HepG2 (cell line): Measurements from ENCODE around the gene MARS1. TPM values are rescaled to one million over a fixed set of nuclear protein-coding genes. Genes with fewer than 3 reads are reported as not detected.

Source experiments
- ESRRA ChIP-seq: sonication (generic); formaldehyde crosslinking; IDR thresholded peaks from 2 replicates; pipeline ENCODE4 v1.5.1; 2020; ENCODE audit warnings: mild to moderate bottlenecking, low read depth, missing genetic modification reagents
- HNRNPK ChIP-seq: fragments of 200-400 bp; formaldehyde crosslinking; IDR thresholded peaks from 2 replicates; pipeline ENCODE4 v1.6.1; 2018; ENCODE audit warnings: low read length, low read depth, moderate library complexity, mild to moderate bottlenecking; ENCODE audit not compliant: poor library complexity, severe bottlenecking
- KDM2A ChIP-seq: sonication (generic); formaldehyde crosslinking; IDR thresholded peaks from 2 replicates; pipeline ENCODE4 v1.4.0; 2020; ENCODE audit warnings: low read depth, missing genetic modification reagents, borderline replicate concordance
- KDM5B ChIP-seq: sonication (generic); formaldehyde crosslinking; IDR thresholded peaks from 2 replicates; pipeline ENCODE4 v1.4.0; 2020; ENCODE audit warnings: missing genetic modification reagents, mild to moderate bottlenecking, borderline replicate concordance
- PHB2 ChIP-seq: fragments of 450-650 bp; IDR thresholded peaks from 2 replicates; pipeline ENCODE4 v1.6.1; 2018; ENCODE audit not compliant: partially characterized antibody
- RBM39 ChIP-seq: fragments of 200-400 bp; formaldehyde crosslinking; IDR thresholded peaks from one replicate; pipeline ENCODE4 v1.6.1; 2018; ENCODE audit warnings: antibody characterized with exemption, mild to moderate bottlenecking, low read depth, low read length; ENCODE audit not compliant: poor library complexity, severe bottlenecking
- RFX1 ChIP-seq: fragments of 450-650 bp; IDR thresholded peaks from 2 replicates; pipeline ENCODE4 v1.6.1; 2017
- SOX13 ChIP-seq, 3 experiments: fragments of 450-650 bp in 1 of 3; sonication (generic) in 1 of 3; formaldehyde crosslinking in 1 of 3; IDR thresholded peaks in 2 of 3; conservative IDR thresholded peaks in 1 of 3; 2 replicates each; pipeline versions ENCODE4 v1.5.0 to v1.6.1; 2016 to 2020; ENCODE audit warnings: antibody characterized with exemption in 1 of 3, mild to moderate bottlenecking in 1 of 3, missing compliant biosample characterization in 1 of 3, missing genetic modification reagents in 1 of 3, moderate library complexity in 1 of 3
- SP4 ChIP-seq: sonication (generic); formaldehyde crosslinking; IDR thresholded peaks from 2 replicates; pipeline ENCODE4 v1.8.1; 2023; ENCODE audit warnings: mild to moderate bottlenecking, missing genetic modification reagents
- ZBTB7A ChIP-seq: sonication (generic); formaldehyde crosslinking; IDR thresholded peaks from 2 replicates; pipeline ENCODE4 v1.8.0; 2022; ENCODE audit warnings: mild to moderate bottlenecking, missing genetic modification reagents
- ZNF326 ChIP-seq: sonication (generic); formaldehyde crosslinking; IDR thresholded peaks from 2 replicates; pipeline ENCODE4 v1.4.0; 2020; ENCODE audit warnings: missing genetic modification reagents, borderline replicate concordance
- ZNF33A ChIP-seq: sonication (generic); formaldehyde crosslinking; IDR thresholded peaks from 2 replicates; pipeline ENCODE4 v1.5.1; 2020; ENCODE audit warnings: missing genetic modification reagents, mild to moderate bottlenecking, moderate library complexity, borderline replicate concordance
- ZNF746 ChIP-seq: sonication (generic); formaldehyde crosslinking; IDR thresholded peaks from 2 replicates; pipeline ENCODE4 v1.8.0; 2022; ENCODE audit warnings: mild to moderate bottlenecking, missing genetic modification reagents
- polyA plus RNA-seq, 8 experiments: library from polyadenylated mRNA; depleted of rRNA in 3 of 8; stranded (reverse) in 7 of 8; unstranded in 1 of 8; fragments of >200 nt; fragmentation: Illumina TruSeq in 4 of 8; extraction: Trizol in 4 of 8; gene quantifications; 2 replicates each; pipeline versions ENCODE4 v1.2.1 to v1.2.3, GENCODE V29; 2011 to 2016; ENCODE audit warnings: low read depth in 4 of 8, missing spikeins in 1 of 8, mixed read lengths in 1 of 8; ENCODE audit not compliant: insufficient read depth in 1 of 8
- total RNA-seq, 5 experiments: library from RNA; depleted of rRNA; stranded (reverse); fragments of >200 nt; fragmentation: Illumina TruSeq; extraction: Trizol; gene quantifications; 2 replicates each; pipeline ENCODE4 v1.2.3, GENCODE V29; 2016; ENCODE audit warnings: low read depth in 1 of 5
- TF ChIP-seq, protein P1 (sequence below): sonication (generic); formaldehyde crosslinking; IDR thresholded peaks from 2 replicates; pipeline ENCODE4 v1.4.0; 2020; ENCODE audit warnings: mild to moderate bottlenecking, missing genetic modification reagents, borderline replicate concordance
- TF ChIP-seq, protein P2 (sequence below): fragments of 450-650 bp; IDR thresholded peaks from 2 replicates; pipeline ENCODE4 v1.6.1; 2017
- TF ChIP-seq, protein P3 (sequence below): sonication (generic); formaldehyde crosslinking; IDR thresholded peaks from 2 replicates; pipeline ENCODE4 v1.5.1; 2020; ENCODE audit warnings: missing genetic modification reagents, mild to moderate bottlenecking, borderline replicate concordance
- TF ChIP-seq, protein P4 (sequence below): sonication (generic); formaldehyde crosslinking; IDR thresholded peaks from 2 replicates; pipeline ENCODE4 v1.5.0; 2020; ENCODE audit warnings: missing genetic modification reagents

Gene MARS1
- total and polyA plus RNA-seq, 2 of the 13 experiments (the other 11 are each of a cell fraction or from before 2014, with no cell fraction given), result 115 to 181 TPM

DNA sequence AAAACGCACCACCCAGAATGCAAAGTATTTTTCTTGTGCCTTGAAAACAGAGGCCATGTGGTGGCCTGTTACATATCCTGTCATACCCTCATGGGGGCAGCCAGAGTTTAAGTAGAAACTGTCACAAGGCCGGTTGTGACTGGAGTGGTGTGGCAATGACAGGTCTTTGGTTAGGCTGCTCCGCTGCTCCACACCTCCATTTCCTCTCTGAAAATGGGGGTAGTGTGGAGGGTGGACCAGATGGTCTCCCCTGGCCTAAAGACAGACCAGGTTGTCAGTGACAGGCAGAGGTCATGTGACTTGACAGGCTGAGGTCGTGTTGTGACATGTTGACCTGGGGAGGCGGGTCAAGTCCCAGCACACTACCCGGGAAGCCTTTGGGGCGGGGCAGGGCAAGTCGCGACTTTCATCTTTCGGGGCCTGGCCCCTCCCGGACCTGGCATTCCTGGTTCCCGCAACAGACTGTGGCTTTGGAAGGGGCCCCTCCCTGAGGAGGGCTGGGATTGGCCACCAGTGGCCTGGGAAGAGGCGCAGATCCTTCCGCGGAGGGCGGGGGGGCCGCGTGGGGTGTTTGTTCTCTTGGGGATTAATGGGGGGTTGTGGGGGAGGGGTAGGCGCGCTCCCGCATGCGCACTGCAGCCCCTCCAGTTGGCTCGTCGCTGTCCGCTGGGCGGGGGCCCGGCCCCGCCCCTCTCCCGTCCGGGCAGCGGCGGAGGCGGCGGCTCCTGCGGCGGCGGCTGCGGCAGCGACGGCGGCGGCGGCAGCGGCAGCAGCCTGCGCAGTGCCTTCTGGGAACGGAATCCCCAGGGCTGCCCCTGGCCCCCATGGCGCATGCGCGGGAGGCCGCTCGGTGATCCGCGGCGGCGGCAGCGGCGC, 34.4 kb downstream of the MARS1 start, which contains the start of gene MBD6 (continued):
- TF ChIP-seq, protein P1, sequence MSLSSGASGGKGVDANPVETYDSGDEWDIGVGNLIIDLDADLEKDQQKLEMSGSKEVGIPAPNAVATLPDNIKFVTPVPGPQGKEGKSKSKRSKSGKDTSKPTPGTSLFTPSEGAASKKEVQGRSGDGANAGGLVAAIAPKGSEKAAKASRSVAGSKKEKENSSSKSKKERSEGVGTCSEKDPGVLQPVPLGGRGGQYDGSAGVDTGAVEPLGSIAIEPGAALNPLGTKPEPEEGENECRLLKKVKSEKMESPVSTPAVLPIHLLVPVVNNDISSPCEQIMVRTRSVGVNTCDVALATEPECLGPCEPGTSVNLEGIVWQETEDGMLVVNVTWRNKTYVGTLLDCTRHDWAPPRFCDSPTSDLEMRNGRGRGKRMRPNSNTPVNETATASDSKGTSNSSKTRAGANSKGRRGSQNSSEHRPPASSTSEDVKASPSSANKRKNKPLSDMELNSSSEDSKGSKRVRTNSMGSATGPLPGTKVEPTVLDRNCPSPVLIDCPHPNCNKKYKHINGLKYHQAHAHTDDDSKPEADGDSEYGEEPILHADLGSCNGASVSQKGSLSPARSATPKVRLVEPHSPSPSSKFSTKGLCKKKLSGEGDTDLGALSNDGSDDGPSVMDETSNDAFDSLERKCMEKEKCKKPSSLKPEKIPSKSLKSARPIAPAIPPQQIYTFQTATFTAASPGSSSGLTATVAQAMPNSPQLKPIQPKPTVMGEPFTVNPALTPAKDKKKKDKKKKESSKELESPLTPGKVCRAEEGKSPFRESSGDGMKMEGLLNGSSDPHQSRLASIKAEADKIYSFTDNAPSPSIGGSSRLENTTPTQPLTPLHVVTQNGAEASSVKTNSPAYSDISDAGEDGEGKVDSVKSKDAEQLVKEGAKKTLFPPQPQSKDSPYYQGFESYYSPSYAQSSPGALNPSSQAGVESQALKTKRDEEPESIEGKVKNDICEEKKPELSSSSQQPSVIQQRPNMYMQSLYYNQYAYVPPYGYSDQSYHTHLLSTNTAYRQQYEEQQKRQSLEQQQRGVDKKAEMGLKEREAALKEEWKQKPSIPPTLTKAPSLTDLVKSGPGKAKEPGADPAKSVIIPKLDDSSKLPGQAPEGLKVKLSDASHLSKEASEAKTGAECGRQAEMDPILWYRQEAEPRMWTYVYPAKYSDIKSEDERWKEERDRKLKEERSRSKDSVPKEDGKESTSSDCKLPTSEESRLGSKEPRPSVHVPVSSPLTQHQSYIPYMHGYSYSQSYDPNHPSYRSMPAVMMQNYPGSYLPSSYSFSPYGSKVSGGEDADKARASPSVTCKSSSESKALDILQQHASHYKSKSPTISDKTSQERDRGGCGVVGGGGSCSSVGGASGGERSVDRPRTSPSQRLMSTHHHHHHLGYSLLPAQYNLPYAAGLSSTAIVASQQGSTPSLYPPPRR, result peak; percentile 87
- TF ChIP-seq ZNF33A, result no peak
- peak; percentile 90 for TF ChIP-seq KDM2A (CRISPR knock-in tag)
- peak; percentile 75; the same call in 1 of the 2 replicates for TF ChIP-seq KDM5B (CRISPR knock-in tag)
- peak; percentile 55; the same call in 1 of the 2 replicates for TF ChIP-seq SP4 (CRISPR knock-in tag)
- TF ChIP-seq SOX13 (IDR thresholded peaks at IDR 0.05), result 0 out of 2 replicates have a peak, but pooled peaks have one; percentile 12
- TF ChIP-seq SOX13 (CRISPR knock-in tag; conservative IDR thresholded peaks at IDR 0.05 in 1 of 2, IDR thresholded peaks at IDR 0.05 in 1 of 2), result peak in 1 of 2 experiments; percentile 71; a peak in 2 of 4 replicates
- TF ChIP-seq ZBTB7A, result no peak; the same call in 1 of the 2 replicates
- TF ChIP-seq, protein P2, sequence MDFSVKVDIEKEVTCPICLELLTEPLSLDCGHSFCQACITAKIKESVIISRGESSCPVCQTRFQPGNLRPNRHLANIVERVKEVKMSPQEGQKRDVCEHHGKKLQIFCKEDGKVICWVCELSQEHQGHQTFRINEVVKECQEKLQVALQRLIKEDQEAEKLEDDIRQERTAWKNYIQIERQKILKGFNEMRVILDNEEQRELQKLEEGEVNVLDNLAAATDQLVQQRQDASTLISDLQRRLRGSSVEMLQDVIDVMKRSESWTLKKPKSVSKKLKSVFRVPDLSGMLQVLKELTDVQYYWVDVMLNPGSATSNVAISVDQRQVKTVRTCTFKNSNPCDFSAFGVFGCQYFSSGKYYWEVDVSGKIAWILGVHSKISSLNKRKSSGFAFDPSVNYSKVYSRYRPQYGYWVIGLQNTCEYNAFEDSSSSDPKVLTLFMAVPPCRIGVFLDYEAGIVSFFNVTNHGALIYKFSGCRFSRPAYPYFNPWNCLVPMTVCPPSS, result no peak
- peak; percentile 80 for TF ChIP-seq ZNF746 (CRISPR knock-in tag)
- TF ChIP-seq PHB2, result no peak
- TF ChIP-seq RBM39, result no peak
- no peak for TF ChIP-seq RFX1
- TF ChIP-seq, protein P3, sequence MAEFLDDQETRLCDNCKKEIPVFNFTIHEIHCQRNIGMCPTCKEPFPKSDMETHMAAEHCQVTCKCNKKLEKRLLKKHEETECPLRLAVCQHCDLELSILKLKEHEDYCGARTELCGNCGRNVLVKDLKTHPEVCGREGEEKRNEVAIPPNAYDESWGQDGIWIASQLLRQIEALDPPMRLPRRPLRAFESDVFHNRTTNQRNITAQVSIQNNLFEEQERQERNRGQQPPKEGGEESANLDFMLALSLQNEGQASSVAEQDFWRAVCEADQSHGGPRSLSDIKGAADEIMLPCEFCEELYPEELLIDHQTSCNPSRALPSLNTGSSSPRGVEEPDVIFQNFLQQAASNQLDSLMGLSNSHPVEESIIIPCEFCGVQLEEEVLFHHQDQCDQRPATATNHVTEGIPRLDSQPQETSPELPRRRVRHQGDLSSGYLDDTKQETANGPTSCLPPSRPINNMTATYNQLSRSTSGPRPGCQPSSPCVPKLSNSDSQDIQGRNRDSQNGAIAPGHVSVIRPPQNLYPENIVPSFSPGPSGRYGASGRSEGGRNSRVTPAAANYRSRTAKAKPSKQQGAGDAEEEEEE (CRISPR knock-in tag), result no peak
- TF ChIP-seq, protein P4, sequence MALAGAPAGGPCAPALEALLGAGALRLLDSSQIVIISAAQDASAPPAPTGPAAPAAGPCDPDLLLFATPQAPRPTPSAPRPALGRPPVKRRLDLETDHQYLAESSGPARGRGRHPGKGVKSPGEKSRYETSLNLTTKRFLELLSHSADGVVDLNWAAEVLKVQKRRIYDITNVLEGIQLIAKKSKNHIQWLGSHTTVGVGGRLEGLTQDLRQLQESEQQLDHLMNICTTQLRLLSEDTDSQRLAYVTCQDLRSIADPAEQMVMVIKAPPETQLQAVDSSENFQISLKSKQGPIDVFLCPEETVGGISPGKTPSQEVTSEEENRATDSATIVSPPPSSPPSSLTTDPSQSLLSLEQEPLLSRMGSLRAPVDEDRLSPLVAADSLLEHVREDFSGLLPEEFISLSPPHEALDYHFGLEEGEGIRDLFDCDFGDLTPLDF (CRISPR knock-in tag), result no peak
- no peak for TF ChIP-seq ZNF326 (CRISPR knock-in tag)
- TF ChIP-seq ESRRA (CRISPR knock-in tag), result peak; percentile 67
- TF ChIP-seq HNRNPK, result no peak
